Neural cell (in vitro differentiated cells): ENCODE data around the gene INSM1. TPM values are rescaled to one million over a fixed set of nuclear protein-coding genes. Genes with fewer than 3 reads are reported as not detected.

Experiments
- H2AFZ ChIP-seq: fragments of 200-600, 300-800 bp; sonication (generic), shearing (Covaris generic); 2 replicates; pipeline ENCODE4 v1.6.0; 2014; ENCODE audit warnings: low read depth, mild to moderate bottlenecking, antibody characterized with exemption, low read length, moderate library complexity
- H3F3A ChIP-seq: fragments of 200-600 bp; shearing (Covaris generic); 2 replicates; pipeline ENCODE4 v1.6.1; 2016; ENCODE audit warnings: mild to moderate bottlenecking, moderate library complexity, mixed read lengths, antibody characterized with exemption, low read length; ENCODE audit not compliant: insufficient read depth, poor library complexity, severe bottlenecking
- H3K27ac ChIP-seq: fragments of 200-600, 300-800 bp; sonication (generic), shearing (Covaris generic); 2 replicates; pipeline ENCODE4 v1.5.1; 2014; ENCODE audit warnings: mild to moderate bottlenecking, low read length, moderate library complexity
- H3K27me3 ChIP-seq: fragments of 300-800, 200-600 bp; sonication (generic), shearing (Covaris generic); 2 replicates; pipeline ENCODE4 v1.6.0; 2014; ENCODE audit warnings: mild to moderate bottlenecking, low read depth, low read length, moderate library complexity; ENCODE audit not compliant: insufficient read depth
- H3K36me3 ChIP-seq: fragments of 300-800, 200-600 bp; sonication (generic), shearing (Covaris generic); 2 replicates; pipeline ENCODE4 v1.5.1; 2014; ENCODE audit warnings: mild to moderate bottlenecking, antibody characterized with exemption, low read length, moderate library complexity; ENCODE audit not compliant: insufficient read depth
- H3K4me2 ChIP-seq: fragments of 300-800, 200-600 bp; sonication (generic), shearing (Covaris generic); 2 replicates; pipeline ENCODE4 v1.6.0; 2014; ENCODE audit warnings: mild to moderate bottlenecking, low read length
- H3K4me3 ChIP-seq: fragments of 300-800, 200-600 bp; sonication (generic), shearing (Covaris generic); 2 replicates; pipeline ENCODE4 v1.5.1; 2014; ENCODE audit warnings: mild to moderate bottlenecking, low read length, moderate library complexity
- H3K79me2 ChIP-seq: fragments of 200-600 bp; shearing (Covaris generic); replicated peaks from 2 replicates; pipeline ENCODE4 v1.6.0; 2014; ENCODE audit warnings: mild to moderate bottlenecking, low read length, moderate library complexity; ENCODE audit not compliant: insufficient read depth
- H3K9ac ChIP-seq: fragments of 300-800, 200-600 bp; sonication (generic), shearing (Covaris generic); 2 replicates; pipeline ENCODE4 v1.6.1; 2016; ENCODE audit warnings: mild to moderate bottlenecking, low read length, mixed read lengths
- H3K9me2 ChIP-seq: fragments of 200-600 bp; shearing (Covaris generic); 2 replicates; pipeline ENCODE4 v1.6.1; 2016; ENCODE audit warnings: mild to moderate bottlenecking, low read length, mixed read lengths; ENCODE audit not compliant: insufficient read depth
- H3K9me3 ChIP-seq: fragments of 200-600, 300-800 bp; sonication (generic), shearing (Covaris generic); 2 replicates; pipeline ENCODE4 v1.6.1; 2016; ENCODE audit warnings: mild to moderate bottlenecking, mixed run types, low read length, moderate library complexity, mixed read lengths
- H4K20me1 ChIP-seq: fragments of 200-600 bp; shearing (Covaris generic); 2 replicates; pipeline ENCODE4 v1.6.1; 2016; ENCODE audit warnings: mild to moderate bottlenecking, mixed run types; ENCODE audit not compliant: insufficient read depth
- CTCF ChIP-seq: fragments of 450-650 bp; IDR thresholded peaks from 2 replicates; pipeline ENCODE4 v1.5.1; 2014; ENCODE audit warnings: antibody characterized with exemption, mild to moderate bottlenecking, moderate library complexity; ENCODE audit not compliant: poor library complexity, severe bottlenecking
- EP300 ChIP-seq: fragments of 450-650 bp; conservative IDR thresholded peaks from 2 replicates; pipeline ENCODE4 v1.6.1; 2014; ENCODE audit warnings: antibody characterized with exemption, mild to moderate bottlenecking, moderate library complexity; ENCODE audit not compliant: poor library complexity, severe bottlenecking
- EZH2 ChIP-seq: fragments of 200-600, 300-800 bp; shearing (Covaris generic), sonication (generic); IDR thresholded peaks from 2 replicates; pipeline ENCODE4 v1.6.1; 2014; ENCODE audit warnings: antibody characterized with exemption, low read length, borderline replicate concordance, mild to moderate bottlenecking; ENCODE audit not compliant: insufficient read depth, poor library complexity, severe bottlenecking
- MXI1 ChIP-seq: fragments of 450-650 bp; conservative IDR thresholded peaks from 2 replicates; pipeline ENCODE4 v1.6.1; 2014; ENCODE audit warnings: antibody characterized with exemption, mild to moderate bottlenecking; ENCODE audit not compliant: poor library complexity, severe bottlenecking
- POLR2AphosphoS5 ChIP-seq: IDR thresholded peaks from 2 replicates; pipeline ENCODE4 v1.6.1; 2012
- RAD21 ChIP-seq: fragments of 450-650 bp; conservative IDR thresholded peaks from 2 replicates; pipeline ENCODE4 v1.6.1; 2014; ENCODE audit warnings: antibody characterized with exemption, mild to moderate bottlenecking, moderate library complexity
- SMC3 ChIP-seq: fragments of 450-650 bp; conservative IDR thresholded peaks from 2 replicates; pipeline ENCODE4 v1.6.1; 2014; ENCODE audit warnings: antibody characterized with exemption, mild to moderate bottlenecking, moderate library complexity; ENCODE audit not compliant: poor library complexity
- TAF1 ChIP-seq: IDR thresholded peaks from 2 replicates; pipeline ENCODE4 v1.6.1; 2012; ENCODE audit warnings: low read depth
- polyA plus RNA-seq: library from polyadenylated mRNA; depleted of rRNA; stranded (reverse); fragments of >200 nt; gene quantifications from 2 replicates; pipeline ENCODE4 v1.2.3, GENCODE V29; 2014
- TF ChIP-seq, protein P1 (sequence below): IDR thresholded peaks from 2 replicates; pipeline ENCODE4 v1.6.1; 2012; ENCODE audit warnings: borderline replicate concordance

The INSM1 gene
- polyA plus RNA-seq, 1 donor from 2014 or later, result 8.6 TPM

DNA sequence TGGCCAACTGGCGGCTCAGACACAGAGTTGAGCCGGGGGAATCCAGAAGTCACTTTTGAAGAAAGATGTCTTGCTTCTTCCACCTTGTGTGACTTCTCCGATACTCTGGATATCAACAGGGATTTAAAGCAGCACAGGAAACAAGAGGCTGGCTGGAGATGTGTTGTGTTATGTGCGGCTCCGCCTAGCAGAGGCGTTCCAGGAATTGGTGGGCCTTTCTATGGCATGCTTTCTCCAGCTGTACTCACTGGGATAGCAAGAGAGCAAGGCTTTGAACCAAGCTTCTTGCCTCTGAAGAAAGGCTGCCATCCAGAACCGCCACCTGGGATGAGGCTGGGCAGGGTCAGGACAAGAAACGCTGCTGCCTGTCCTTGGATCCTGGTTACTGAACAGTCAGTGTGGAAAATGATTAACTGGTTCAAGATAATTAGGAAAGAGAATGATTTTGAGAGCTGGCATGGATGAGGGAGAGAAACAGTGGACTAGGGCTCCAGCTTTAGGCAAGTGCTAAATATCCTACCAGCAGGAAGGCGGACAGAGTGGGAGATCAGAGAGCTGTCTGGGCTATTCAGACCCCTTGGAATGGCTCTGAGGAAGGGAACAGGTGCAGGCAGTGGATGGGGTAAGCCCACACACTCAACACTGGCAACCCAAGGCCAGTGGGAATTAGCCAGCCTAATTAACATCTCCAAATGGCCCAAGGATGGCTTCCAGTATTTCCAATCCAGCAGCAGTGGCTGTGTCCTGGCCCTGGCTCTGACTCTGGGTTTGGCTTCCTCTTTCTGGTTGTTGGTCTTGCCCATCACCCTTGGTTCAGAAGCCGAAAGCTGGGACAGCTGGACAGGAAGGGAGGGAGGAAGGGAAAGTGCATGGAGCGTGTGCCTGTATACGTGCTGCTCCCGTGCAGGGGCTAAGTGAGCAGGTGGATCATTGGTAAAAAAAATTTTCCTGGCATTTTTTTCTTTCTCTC, 31.9 kb downstream of the INSM1 start:
- no peak overlapping the region for H2AFZ ChIP-seq
- no peaks in the 10 kb centered on the region for H3K79me2 ChIP-seq
- TF ChIP-seq EZH2 (no peak), MXI1 (no peak), CTCF (no peak), EP300 (no peak), SMC3 (no peak), TAF1 (no peak), RAD21 (no peak), POLR2AphosphoS5 (no peak)
- TF ChIP-seq, protein P1, sequence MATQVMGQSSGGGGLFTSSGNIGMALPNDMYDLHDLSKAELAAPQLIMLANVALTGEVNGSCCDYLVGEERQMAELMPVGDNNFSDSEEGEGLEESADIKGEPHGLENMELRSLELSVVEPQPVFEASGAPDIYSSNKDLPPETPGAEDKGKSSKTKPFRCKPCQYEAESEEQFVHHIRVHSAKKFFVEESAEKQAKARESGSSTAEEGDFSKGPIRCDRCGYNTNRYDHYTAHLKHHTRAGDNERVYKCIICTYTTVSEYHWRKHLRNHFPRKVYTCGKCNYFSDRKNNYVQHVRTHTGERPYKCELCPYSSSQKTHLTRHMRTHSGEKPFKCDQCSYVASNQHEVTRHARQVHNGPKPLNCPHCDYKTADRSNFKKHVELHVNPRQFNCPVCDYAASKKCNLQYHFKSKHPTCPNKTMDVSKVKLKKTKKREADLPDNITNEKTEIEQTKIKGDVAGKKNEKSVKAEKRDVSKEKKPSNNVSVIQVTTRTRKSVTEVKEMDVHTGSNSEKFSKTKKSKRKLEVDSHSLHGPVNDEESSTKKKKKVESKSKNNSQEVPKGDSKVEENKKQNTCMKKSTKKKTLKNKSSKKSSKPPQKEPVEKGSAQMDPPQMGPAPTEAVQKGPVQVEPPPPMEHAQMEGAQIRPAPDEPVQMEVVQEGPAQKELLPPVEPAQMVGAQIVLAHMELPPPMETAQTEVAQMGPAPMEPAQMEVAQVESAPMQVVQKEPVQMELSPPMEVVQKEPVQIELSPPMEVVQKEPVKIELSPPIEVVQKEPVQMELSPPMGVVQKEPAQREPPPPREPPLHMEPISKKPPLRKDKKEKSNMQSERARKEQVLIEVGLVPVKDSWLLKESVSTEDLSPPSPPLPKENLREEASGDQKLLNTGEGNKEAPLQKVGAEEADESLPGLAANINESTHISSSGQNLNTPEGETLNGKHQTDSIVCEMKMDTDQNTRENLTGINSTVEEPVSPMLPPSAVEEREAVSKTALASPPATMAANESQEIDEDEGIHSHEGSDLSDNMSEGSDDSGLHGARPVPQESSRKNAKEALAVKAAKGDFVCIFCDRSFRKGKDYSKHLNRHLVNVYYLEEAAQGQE, result no peak
- no peaks in the 10 kb centered on the region for H3K9me2 ChIP-seq
- H3K4me2 ChIP-seq, result no peak overlapping the region
- no peaks in the 10 kb centered on the region for H4K20me1 ChIP-seq
- no peaks in the 10 kb centered on the region for H3K36me3 ChIP-seq
- H3F3A ChIP-seq, result no peaks in the 10 kb centered on the region
- no peaks in the 10 kb centered on the region for H3K9me3 ChIP-seq
- H3K9ac ChIP-seq, result no peak overlapping the region
- H3K4me3 ChIP-seq, result no peak overlapping the region
- no peaks in the 10 kb centered on the region for H3K27me3 ChIP-seq
- no peak overlapping the region for H3K27ac ChIP-seq

DNA sequence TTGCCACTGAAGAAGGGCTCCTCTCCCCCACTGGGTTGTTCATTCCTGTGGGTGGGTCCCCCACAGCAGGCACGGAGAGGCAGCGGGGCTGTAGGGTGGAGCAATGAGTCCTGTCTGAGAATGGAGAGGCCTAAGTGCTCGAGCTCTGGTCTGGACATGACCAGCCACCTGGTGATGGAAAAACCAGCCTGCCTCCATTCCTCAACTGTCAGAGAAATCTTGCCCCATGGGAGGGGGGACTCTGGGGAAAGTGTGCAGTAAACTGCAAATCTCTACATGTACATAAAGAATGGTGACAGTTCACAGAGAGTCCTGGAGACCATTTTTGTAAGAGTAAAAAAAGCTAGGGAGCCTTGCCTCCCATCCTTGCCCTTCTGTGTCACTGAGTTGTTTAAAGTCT, 34.1 kb downstream of the INSM1 start:
- H3K9me2 ChIP-seq, result no peaks in the 10 kb centered on the region
- no peaks in the 10 kb centered on the region for H3K79me2 ChIP-seq
- no peak overlapping the region for H2AFZ ChIP-seq
- TF ChIP-seq SMC3, result no peak
- no peak for TF ChIP-seq CTCF
- no peak for TF ChIP-seq EZH2
- no peak for TF ChIP-seq EP300
- TF ChIP-seq RAD21, result no peak
- TF ChIP-seq TAF1, result no peak
- TF ChIP-seq, protein P1, result no peak
- no peak for TF ChIP-seq POLR2AphosphoS5
- no peak for TF ChIP-seq MXI1
- no peaks in the 10 kb centered on the region for H3F3A ChIP-seq
- H4K20me1 ChIP-seq, result no peaks in the 10 kb centered on the region
- H3K27ac ChIP-seq, result no peak overlapping the region
- H3K9ac ChIP-seq, result no peak overlapping the region
- H3K4me2 ChIP-seq, result no peak overlapping the region
- H3K4me3 ChIP-seq, result no peak overlapping the region
- no peaks in the 10 kb centered on the region for H3K36me3 ChIP-seq
- H3K9me3 ChIP-seq, result no peaks in the 10 kb centered on the region
- no peaks in the 10 kb centered on the region for H3K27me3 ChIP-seq
